ENCODE data around the gene ZNF771.

Gene ZNF771

DNA sequence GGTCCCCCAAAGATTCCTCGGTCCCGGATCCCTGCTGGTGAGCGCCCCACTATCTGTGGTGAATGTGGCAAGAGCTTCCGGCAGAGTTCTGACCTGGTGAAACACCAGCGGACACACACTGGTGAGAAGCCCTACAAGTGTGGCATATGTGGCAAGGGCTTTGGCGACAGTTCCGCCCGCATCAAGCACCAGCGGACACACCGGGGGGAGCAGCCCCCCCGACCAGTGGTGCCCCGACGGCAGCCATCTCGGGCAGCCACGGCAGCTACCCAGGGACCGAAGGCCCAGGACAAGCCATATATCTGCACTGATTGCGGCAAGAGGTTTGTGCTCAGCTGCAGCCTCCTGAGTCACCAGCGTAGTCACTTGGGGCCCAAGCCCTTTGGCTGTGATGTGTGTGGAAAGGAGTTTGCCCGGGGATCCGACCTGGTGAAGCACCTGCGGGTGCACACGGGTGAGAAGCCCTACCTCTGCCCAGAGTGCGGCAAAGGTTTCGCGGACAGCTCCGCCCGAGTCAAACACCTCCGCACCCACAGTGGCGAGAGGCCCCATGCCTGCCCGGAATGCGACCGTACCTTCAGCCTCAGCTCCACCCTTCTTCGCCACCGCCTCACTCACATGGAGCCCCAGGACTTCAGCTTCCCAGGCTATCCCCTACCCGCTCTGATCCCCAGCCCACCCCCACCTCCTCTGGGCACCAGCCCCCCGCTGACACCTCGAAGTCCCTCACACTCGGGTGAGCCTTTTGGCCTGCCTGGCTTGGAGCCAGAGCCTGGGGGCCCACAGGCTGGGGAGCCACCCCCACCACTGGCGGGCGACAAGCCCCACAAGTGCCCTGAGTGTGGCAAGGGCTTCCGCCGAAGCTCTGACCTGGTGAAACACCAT is 9.4 kb upstream of the ZNF771 start:
- DNase-seq (ENCODE audit: low read depth in 1 of 2, low spot score in 1 of 2): no peak

DNA sequence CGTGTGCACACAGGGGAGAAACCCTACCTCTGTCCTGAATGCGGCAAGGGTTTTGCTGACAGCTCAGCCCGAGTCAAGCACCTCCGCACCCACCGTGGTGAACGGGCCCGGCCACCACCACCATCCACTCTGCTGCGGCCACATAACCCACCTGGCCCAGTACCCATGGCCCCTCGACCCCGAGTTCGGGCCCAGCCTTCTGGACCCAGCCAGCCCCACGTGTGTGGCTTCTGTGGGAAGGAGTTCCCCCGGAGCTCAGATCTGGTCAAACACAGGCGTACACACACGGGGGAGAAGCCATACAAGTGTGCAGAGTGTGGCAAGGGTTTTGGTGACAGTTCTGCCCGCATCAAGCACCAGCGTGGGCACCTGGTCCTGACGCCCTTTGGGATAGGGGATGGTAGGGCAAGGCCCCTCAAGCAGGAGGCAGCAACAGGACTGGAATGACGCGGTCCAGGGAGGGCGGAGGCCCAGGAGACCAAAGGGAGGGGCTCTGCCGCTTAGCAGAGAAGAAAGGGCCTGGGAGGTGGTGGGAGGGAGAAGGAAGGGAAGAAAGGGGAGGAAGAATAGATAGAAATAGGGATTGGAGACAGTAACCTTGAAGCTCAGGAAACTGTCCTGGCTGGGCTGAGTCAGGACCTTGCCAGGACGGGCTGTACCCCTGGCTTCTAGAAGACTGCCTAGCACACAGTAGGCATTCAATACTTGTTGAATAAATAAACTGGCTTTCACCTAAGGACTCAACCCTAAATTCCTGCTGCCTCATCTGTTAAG is 8.6 kb upstream of the ZNF771 start:
- DNase-seq (ENCODE audit: low read depth in 1 of 2, low spot score in 1 of 2): no peak

DNA sequence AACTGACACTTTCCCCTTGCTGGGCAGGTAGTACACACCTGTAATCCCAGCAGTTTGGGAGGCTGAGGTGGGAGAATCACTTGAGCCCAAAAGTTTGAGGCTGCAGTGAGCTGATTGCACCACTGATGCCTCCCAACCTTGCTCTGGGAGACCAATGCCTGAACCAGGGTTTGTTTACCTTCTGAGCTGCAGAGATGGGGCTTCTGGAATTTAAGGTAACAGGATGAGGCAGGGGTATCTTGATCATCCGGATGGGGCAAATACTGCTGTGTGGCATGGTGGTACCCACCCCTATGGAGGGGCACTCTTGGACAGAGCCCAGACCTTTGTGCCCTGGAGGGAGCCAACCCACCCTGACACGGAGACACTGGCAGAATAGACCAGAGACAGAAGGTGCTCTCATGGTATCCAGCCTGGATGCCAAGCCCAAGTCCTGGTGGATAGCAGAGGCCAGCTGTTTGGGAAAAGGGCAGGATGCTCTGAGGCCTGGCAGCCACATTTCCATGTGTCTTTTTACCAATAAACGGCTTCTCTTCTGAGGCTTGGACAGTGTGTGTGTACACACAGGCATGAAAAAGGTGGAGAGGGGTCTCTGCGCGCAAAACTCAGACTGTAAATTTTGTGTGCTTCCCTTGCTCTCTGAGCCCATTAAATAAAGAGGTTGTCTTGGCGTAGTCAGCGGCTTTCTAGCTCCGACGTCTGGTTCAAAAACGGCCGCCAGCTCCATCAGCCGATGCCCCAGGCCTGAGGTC is 7.8 kb upstream of the ZNF771 start:
- no peak for DNase-seq (ENCODE audit: low read depth in 1 of 2, low spot score in 1 of 2)

- DNase-seq (ENCODE audit: low read depth in 1 of 2, low spot score in 1 of 2): no peak
These were observed 5.5 kb upstream of the ZNF771 start for GRCh38 chr16:30401768-30402425.

GRCh38 chr16:30406795-30407101 is 658 bp upstream of the ZNF771 start:
- no peak for DNase-seq (ENCODE audit: low read depth in 1 of 2, low spot score in 1 of 2)

GRCh38 chr16:30407804-30408534 is 563 bp downstream of the ZNF771 start:
- no peak for DNase-seq (ENCODE audit: low read depth in 1 of 2, low spot score in 1 of 2)

GRCh38 chr16:30409125-30410060 is 2.0 kb downstream of the ZNF771 start:
- peak; percentile 90 to 95 for DNase-seq (ENCODE audit: low read depth in 1 of 2, low spot score in 1 of 2)

GRCh38 chr16:30413112-30413806 is 5.9 kb downstream of the ZNF771 start:
- no peak for DNase-seq (ENCODE audit: low read depth in 1 of 2, low spot score in 1 of 2)

DNA sequence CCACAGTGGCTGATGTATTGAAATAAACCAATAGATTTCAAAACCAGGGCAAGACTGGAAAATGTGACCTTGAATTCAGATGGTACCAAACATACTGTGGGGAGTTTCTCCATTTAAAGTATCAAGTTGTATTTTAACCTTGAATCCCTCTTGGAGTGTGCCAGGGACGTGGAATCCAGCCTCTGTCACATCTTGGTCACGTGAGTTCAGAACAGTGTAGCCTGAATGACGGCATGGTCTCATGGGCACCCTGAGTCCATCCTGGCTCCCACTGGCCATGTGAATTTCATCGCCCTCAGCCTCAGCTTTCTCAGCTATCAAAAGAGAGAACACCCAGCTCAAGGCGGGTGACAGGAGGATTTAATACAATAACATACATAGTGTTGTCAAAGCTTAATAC is 6.8 kb downstream of the ZNF771 start:
- DNase-seq (ENCODE audit: low read depth in 1 of 2, low spot score in 1 of 2): no peak

- no peak for DNase-seq (ENCODE audit: low read depth in 1 of 2, low spot score in 1 of 2)
These were observed 8.7 kb downstream of the ZNF771 start for GRCh38 chr16:30416047-30416603.

- no peak for DNase-seq (ENCODE audit: low read depth in 1 of 2, low spot score in 1 of 2)
These were observed 9.5 kb downstream of the ZNF771 start for GRCh38 chr16:30416624-30417528.

DNA sequence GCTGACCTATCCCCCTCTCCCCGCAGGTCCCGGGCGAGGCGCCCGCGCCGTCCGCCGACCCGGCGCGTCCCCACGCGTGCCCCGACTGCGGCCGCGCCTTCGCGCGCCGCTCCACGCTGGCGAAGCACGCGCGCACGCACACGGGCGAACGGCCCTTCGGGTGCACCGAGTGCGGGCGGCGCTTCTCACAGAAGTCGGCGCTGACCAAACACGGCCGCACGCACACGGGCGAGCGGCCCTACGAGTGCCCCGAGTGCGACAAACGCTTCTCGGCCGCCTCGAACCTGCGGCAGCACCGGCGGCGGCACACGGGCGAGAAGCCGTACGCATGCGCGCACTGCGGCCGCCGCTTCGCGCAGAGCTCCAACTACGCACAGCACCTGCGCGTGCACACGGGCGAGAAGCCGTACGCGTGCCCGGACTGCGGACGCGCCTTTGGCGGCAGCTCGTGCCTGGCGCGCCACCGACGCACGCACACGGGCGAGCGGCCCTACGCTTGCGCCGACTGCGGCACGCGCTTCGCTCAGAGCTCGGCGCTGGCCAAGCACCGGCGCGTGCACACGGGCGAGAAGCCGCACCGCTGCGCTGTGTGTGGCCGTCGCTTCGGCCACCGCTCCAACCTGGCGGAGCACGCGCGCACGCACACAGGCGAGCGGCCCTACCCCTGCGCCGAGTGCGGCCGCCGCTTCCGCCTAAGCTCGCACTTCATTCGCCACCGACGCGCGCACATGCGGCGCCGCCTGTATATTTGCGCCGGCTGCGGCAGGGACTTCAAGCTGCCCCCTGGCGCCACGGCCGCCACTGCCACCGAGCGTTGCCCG is 10.3 kb downstream of the ZNF771 start:
- peak; percentile 65 to 83 for DNase-seq (ENCODE audit: low read depth in 1 of 2, low spot score in 1 of 2)

- no peak for DNase-seq (ENCODE audit: low read depth in 1 of 2, low spot score in 1 of 2)
These were observed 11.2 kb downstream of the ZNF771 start for GRCh38 chr16:30418350-30419181.

DNA sequence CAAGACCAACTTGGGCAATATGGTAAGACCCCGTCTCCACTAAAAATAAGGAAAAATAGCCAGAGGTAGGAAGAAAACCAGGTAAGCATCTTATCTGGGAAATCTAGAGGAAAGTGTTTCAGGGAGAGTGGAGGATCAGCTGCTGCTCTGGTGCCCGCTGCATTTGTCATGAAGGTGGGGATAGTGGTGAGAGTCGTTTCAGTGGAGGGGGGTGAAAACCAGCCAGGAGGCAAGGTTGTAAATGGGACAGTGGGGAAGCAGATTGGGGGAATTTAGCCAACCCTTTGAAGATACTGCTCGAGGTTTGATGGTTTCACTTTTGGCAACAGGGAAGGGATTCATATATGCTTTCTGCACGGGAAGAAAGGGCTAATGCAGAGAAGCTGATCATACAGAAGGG is 13.6 kb downstream of the ZNF771 start:
- DNase-seq (ENCODE audit: low read depth in 1 of 2, low spot score in 1 of 2): no peak

DNA sequence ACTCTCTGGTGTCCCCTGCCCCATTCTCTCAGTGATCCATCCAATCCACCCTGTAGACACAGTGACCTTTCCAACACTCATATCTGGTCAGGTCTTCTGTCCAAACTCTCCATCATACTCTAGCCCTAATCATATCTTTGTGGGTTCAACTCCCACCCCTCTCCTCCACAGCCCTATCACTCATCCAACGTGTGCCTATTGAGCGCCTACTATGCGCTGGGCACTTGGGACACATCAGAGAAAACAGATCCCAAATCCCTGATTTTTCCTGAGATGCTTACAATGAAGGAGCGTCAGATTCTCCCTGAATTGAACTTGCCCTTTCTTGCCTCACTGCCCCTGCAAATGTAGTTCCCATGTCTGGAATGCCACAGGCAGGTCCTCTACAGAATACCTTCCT is 20.6 kb downstream of the ZNF771 start:
- no peak for DNase-seq (ENCODE audit: low read depth in 1 of 2, low spot score in 1 of 2)

- DNase-seq (ENCODE audit: low read depth in 1 of 2, low spot score in 1 of 2): no peak
These were observed 21.9 kb downstream of the ZNF771 start for GRCh38 chr16:30429418-30429677.
